Measurements from ENCODE around the gene ABCC11. TPM values are rescaled to one million over a fixed set of nuclear protein-coding genes. Genes with fewer than 3 reads are reported as not detected.

ABCC11 gene
- total and polyA plus RNA-seq, 2 of the 13 experiments (the other 11 are each of a cell fraction or from before 2014, with no cell fraction given) = 1.0 to 1.4 TPM

DNA sequence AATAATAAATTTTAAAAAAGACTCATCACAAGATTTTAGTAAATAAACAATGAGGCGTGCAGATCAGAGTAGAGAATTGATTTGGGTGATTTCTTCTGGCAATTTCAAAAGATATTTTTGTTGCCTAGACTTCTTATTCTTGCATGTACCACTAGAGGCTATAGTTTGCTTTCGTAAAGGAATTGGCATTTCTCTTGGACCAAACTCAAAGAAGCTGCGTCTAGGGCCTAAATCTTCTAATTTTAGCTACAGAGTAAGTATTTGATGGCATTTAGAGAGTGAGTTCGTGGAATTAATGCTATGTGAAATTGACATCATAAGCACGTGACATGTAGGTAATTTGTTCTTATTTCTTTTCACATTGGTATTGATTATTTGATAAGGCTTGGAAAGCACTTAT, 24.4 kb upstream of the ABCC11 start:
- Histone ChIP-seq H3K9ac (ENCODE audit: insufficient read depth, low read depth, low read length) (no peak overlapping the region), H3K9me3 (ENCODE audit: low read length) (no peaks in the 10 kb centered on the region), H3K27me3 (ENCODE audit: control insufficient read depth in 1 of 2, insufficient read depth in 2 of 2, low read length in 2 of 2) (no peaks in the 10 kb centered on the region), H3K79me2 (ENCODE audit: insufficient read depth, low read length) (no peaks in the 10 kb centered on the region), H4K20me1 (ENCODE audit: insufficient read depth, low read length) (no peaks in the 10 kb centered on the region), H3K27ac (ENCODE audit: extremely low read length, insufficient read depth, low read length) (no peak overlapping the region), H3K36me3 (replicated peaks in 1 of 2; ENCODE audit: control insufficient read depth in 1 of 2, insufficient read depth in 2 of 2, low read length in 2 of 2) (peaks cover 5 to 51% of the 10 kb centered on the region in 2 experiments; a peak in 3 of 5 replicates), H2AFZ (ENCODE audit: low read length) (no peak overlapping the region), H3K4me1 (ENCODE audit: insufficient read depth, low read length) (no peaks in the 10 kb centered on the region), H3K4me3 (replicated peaks in 1 of 3; ENCODE audit: insufficient read depth in 1 of 3, low read depth in 2 of 3, low read length in 3 of 3) (no peak overlapping the region), H3K4me2 (ENCODE audit: low read depth, low read length) (no peak overlapping the region)
- FAIRE-seq = no peak
- TF ChIP-seq, protein P1, sequence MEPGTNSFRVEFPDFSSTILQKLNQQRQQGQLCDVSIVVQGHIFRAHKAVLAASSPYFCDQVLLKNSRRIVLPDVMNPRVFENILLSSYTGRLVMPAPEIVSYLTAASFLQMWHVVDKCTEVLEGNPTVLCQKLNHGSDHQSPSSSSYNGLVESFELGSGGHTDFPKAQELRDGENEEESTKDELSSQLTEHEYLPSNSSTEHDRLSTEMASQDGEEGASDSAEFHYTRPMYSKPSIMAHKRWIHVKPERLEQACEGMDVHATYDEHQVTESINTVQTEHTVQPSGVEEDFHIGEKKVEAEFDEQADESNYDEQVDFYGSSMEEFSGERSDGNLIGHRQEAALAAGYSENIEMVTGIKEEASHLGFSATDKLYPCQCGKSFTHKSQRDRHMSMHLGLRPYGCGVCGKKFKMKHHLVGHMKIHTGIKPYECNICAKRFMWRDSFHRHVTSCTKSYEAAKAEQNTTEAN (CRISPR knock-in tag; conservative IDR thresholded peaks at IDR 0.05) = no peak
- TF ChIP-seq, protein P2, sequence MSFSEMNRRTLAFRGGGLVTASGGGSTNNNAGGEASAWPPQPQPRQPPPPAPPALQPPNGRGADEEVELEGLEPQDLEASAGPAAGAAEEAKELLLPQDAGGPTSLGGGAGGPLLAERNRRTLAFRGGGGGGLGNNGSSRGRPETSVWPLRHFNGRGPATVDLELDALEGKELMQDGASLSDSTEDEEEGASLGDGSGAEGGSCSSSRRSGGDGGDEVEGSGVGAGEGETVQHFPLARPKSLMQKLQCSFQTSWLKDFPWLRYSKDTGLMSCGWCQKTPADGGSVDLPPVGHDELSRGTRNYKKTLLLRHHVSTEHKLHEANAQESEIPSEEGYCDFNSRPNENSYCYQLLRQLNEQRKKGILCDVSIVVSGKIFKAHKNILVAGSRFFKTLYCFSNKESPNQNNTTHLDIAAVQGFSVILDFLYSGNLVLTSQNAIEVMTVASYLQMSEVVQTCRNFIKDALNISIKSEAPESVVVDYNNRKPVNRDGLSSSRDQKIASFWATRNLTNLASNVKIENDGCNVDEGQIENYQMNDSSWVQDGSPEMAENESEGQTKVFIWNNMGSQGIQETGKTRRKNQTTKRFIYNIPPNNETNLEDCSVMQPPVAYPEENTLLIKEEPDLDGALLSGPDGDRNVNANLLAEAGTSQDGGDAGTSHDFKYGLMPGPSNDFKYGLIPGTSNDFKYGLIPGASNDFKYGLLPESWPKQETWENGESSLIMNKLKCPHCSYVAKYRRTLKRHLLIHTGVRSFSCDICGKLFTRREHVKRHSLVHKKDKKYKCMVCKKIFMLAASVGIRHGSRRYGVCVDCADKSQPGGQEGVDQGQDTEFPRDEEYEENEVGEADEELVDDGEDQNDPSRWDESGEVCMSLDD (CRISPR knock-in tag; IDR thresholded peaks at IDR 0.05; ENCODE audit: borderline replicate concordance) = no peak
- TF ChIP-seq ZNF256 (CRISPR knock-in tag; conservative IDR thresholded peaks at IDR 0.05) = no peak
- no peak for TF ChIP-seq RARG (CRISPR knock-in tag; IDR thresholded peaks at IDR 0.05; ENCODE audit: low read depth)
- no peak for TF ChIP-seq CEBPB (IDR thresholded peaks at IDR 0.05; ENCODE audit: borderline replicate concordance, low read depth, low read length)
- no peak for TF ChIP-seq TP53 (CRISPR knock-in tag; conservative IDR thresholded peaks at IDR 0.05)
- TF ChIP-seq ARNT2 (CRISPR knock-in tag; IDR thresholded peaks at IDR 0.05; ENCODE audit: low read depth) = no peak
- TF ChIP-seq ZNF383 (CRISPR knock-in tag; IDR thresholded peaks at IDR 0.05; ENCODE audit: borderline replicate concordance) = no peak
- no peak for TF ChIP-seq JUNB (CRISPR knock-in tag; IDR thresholded peaks at IDR 0.05; ENCODE audit: borderline replicate concordance)
- TF ChIP-seq, protein P3, sequence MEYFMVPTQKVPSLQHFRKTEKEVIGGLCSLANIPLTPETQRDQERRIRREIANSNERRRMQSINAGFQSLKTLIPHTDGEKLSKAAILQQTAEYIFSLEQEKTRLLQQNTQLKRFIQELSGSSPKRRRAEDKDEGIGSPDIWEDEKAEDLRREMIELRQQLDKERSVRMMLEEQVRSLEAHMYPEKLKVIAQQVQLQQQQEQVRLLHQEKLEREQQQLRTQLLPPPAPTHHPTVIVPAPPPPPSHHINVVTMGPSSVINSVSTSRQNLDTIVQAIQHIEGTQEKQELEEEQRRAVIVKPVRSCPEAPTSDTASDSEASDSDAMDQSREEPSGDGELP (IDR thresholded peaks at IDR 0.05; ENCODE audit: borderline replicate concordance, low read depth) = no peak
- no peak for ATAC-seq
- in situ Hi-C loops (cut with HindIII; ENCODE audit: extremely low pct_ligation_motif_present, low pct_unique_long_range_greater_than_20kb) (no loop called here), intact Hi-C loops (cut with micrococcal nuclease; ENCODE audit: unreplicated experiment) (no loop called here)
- BruUV-seq (replicated peaks) = no TSS peak
- WGBS (ENCODE audit: low lambda C conversion rate) = 98% methylated on average over 5 of the region's 5 CpGs
- POLR2A ChIA-PET = no interaction called here
- CTCF ChIA-PET (ENCODE audit: low intra/inter-chr PET ratio, low total read pairs) = no interaction called here
- no peak for DNase-seq (ENCODE audit: low spot score)

All from HepG2 (cell line).